ENCODE measurements around the gene TEX29. TPM values are rescaled to one million over a fixed set of nuclear protein-coding genes. Genes with fewer than 3 reads are reported as not detected.

Gene TEX29
- total and polyA plus RNA-seq, 2 of the 4 experiments (the other 2 are of a cell fraction), result 0.46 TPM; not detected in 1

DNA sequence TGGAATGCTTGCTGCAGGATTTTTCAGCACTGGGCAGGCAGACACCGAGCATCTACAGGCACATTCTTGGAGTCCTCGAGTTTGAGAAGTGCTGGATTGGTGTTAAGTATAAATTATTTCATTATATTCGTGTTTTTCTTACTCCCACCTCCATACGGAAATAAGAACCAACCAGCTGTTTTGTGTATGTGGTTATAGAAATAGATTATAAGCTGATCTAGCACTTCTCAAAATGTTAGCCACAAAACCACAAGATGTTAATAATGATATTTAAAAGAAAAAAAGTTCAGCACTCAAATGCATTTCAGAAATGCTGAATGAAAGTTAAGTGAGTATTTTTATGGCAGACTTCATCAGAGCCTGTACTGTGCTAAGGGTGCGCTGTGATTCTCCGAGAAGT lies 24.0 kb upstream of the TEX29 start:
- no peak overlapping the region for H4K5ac ChIP-seq (ENCODE audit: low read depth, low read length)
- TF ChIP-seq MAZ (IDR thresholded peaks at IDR 0.05; ENCODE audit: borderline replicate concordance, low read depth, low read length) (no peak), BHLHE40 (IDR thresholded peaks at IDR 0.05; ENCODE audit: low read depth, low read length) (no peak), MAFK (IDR thresholded peaks at IDR 0.05; ENCODE audit: low read depth, low read length) (no peak), FOS (IDR thresholded peaks at IDR 0.05; ENCODE audit: low read depth, low read length) (no peak), CHD1 (IDR thresholded peaks at IDR 0.05; ENCODE audit: low read depth, low read length) (no peak)
- ChIA-PET POLR2A (ENCODE audit: unreplicated experiment) (no interaction called here), CTCF (interaction anchor here (0.5 kb wide), 1 partner anchor 179 kb away, joined by 3 read pairs; no protein-coding TSS in a partner anchor)
- H2AK5ac ChIP-seq (ENCODE audit: low read depth, low read length), result no peak overlapping the region
- no peak overlapping the region for H3K4me3 ChIP-seq (ENCODE audit: insufficient read depth, low read depth, low read length)
- no peak overlapping the region for H3K27ac ChIP-seq (ENCODE audit: insufficient read depth, low read length)
- H2BK20ac ChIP-seq (ENCODE audit: low read depth, low read length), result no peak overlapping the region
- H2AFZ ChIP-seq (replicated peaks; ENCODE audit: low read length, poor library complexity), result no peak overlapping the region
- H3K9me3 ChIP-seq (ENCODE audit: control insufficient read depth, insufficient read depth, low read length), result no peaks in the 10 kb centered on the region
- H3K27me3 ChIP-seq (ENCODE audit: control insufficient read depth, insufficient read depth, low read length), result no peaks in the 10 kb centered on the region
- intact Hi-C loops (cut with micrococcal nuclease) (no loop called here), in situ Hi-C loops (cut with MboI; ENCODE audit: low sequenced_read_pairs) (no loop called here), dilution Hi-C loops (cut with HindIII; ENCODE audit: low sequenced_read_pairs, unreplicated experiment) (no loop called here)
- no peak overlapping the region for H2BK15ac ChIP-seq (ENCODE audit: low read depth, low read length)
- no peak overlapping the region for H2BK5ac ChIP-seq (ENCODE audit: low read depth, low read length, poor library complexity, severe bottlenecking)
- H3K56ac ChIP-seq (ENCODE audit: extremely low read depth, insufficient read depth, low read length), result no peak overlapping the region
- no peak for ATAC-seq (ENCODE audit: low read depth)
- DNase-seq, result no peak
- no peak overlapping the region for H3K23ac ChIP-seq (ENCODE audit: low read depth, low read length)
- H3K36me3 ChIP-seq (ENCODE audit: control insufficient read depth, insufficient read depth, low read length), result peaks cover 29% of the 10 kb centered on the region
- peaks cover 13 to 15% of the 10 kb centered on the region in 2 experiments; a peak in 1 of 4 replicates for H3K79me1 ChIP-seq (ENCODE audit: low read depth in 1 of 2, low read length in 2 of 2)
- H3K4me1 ChIP-seq (ENCODE audit: control insufficient read depth, insufficient read depth, low read length), result no peaks in the 10 kb centered on the region
- H3K9me1 ChIP-seq (ENCODE audit: insufficient read depth, low read length), result 0 out of 2 replicates have a peak, but pooled peaks cover 3% of the 10 kb centered on the region
- no peak overlapping the region for H4K8ac ChIP-seq (ENCODE audit: low read depth in 2 of 2, low read length in 2 of 2)
- no peak overlapping the region for H2AK9ac ChIP-seq (replicated peaks; ENCODE audit: low read depth, low read length, poor library complexity)
- no peak overlapping the region for H3K4ac ChIP-seq (ENCODE audit: low read depth, low read length)
- no peak overlapping the region for H3K9ac ChIP-seq (ENCODE audit: low read depth, low read length)
- no peak overlapping the region for H3K18ac ChIP-seq (ENCODE audit: low read depth, low read length)
- no peak overlapping the region for H3K14ac ChIP-seq (replicated peaks; ENCODE audit: low read depth, low read length)
- no peak overlapping the region for H4K91ac ChIP-seq (ENCODE audit: insufficient read depth, low read depth, low read length)
- no peaks in the 10 kb centered on the region for H4K20me1 ChIP-seq (ENCODE audit: insufficient read depth, low read length)
- no peak overlapping the region for H3K4me2 ChIP-seq (ENCODE audit: low read depth, low read length)
- no TSS peak for BruUV-seq (replicated peaks)
- WGBS, 2 experiments (ENCODE audit: extremely low coverage in 2 of 2, insufficient read length in 1 of 2), result no CpG with 5 or more reads among the region's 6 CpGs
- H2BK120ac ChIP-seq (ENCODE audit: low read depth, low read length), result no peak overlapping the region

Data from IMR-90 (cell line).